SJSA1 (cell line): ENCODE measurements around the gene MAPKAPK2. TPM values are rescaled to one million over a fixed set of nuclear protein-coding genes. Genes with fewer than 3 reads are reported as not detected.

ENCODE experiments used
- DNase-seq, 2 experiments: peaks; one replicate each; pipeline ENCODE4 v3.0.0-alpha.2; 2015 to 2020; ENCODE audit warnings: low spot score in 2 of 2, low read depth in 1 of 2
- H3K27ac ChIP-seq: fragments of 250-450 bp; sonication (Bioruptor Pico); 2 replicates; pipeline ENCODE4 v1.5.1; 2020; ENCODE audit warnings: mild to moderate bottlenecking, moderate library complexity
- H3K27me3 ChIP-seq: fragments of 250-450 bp; sonication (Bioruptor Pico); replicated peaks from 2 replicates; pipeline ENCODE4 v1.5.1; 2020; ENCODE audit warnings: mild to moderate bottlenecking, moderate library complexity
- H3K36me3 ChIP-seq: fragments of 250-450 bp; sonication (Bioruptor Pico); 2 replicates; pipeline ENCODE4 v1.5.1; 2020; ENCODE audit warnings: mild to moderate bottlenecking
- H3K4me1 ChIP-seq: fragments of 250-450 bp; sonication (Bioruptor Pico); replicated peaks from 2 replicates; pipeline ENCODE4 v1.6.1; 2021; ENCODE audit warnings: mild to moderate bottlenecking
- H3K4me3 ChIP-seq: fragments of 250-450 bp; sonication (Bioruptor Pico); 2 replicates; pipeline ENCODE4 v1.5.1; 2020; ENCODE audit warnings: mild to moderate bottlenecking
- H3K9me3 ChIP-seq: fragments of 250-450 bp; sonication (Bioruptor Pico); replicated peaks from 2 replicates; pipeline ENCODE4 v1.5.1; 2020; ENCODE audit warnings: mild to moderate bottlenecking
- total RNA-seq: library from RNA; depleted of rRNA; stranded (reverse); fragments of >200 nt; shearing (Covaris generic); gene quantifications from 2 replicates; pipeline ENCODE4 v1.2.3, GENCODE V29; 2014

MAPKAPK2 gene
- total RNA-seq, 1 experiment from 2014 or later, result 58.6 TPM

- DNase-seq, result no peak
- no peaks in the 10 kb centered on the region for H3K9me3 ChIP-seq
- no peaks in the 10 kb centered on the region for H3K4me1 ChIP-seq
- peaks cover 6% of the 10 kb centered on the region; the same call in 1 of the 2 replicates for H3K27me3 ChIP-seq
- no peaks in the 10 kb centered on the region for H3K36me3 ChIP-seq
- no peak overlapping the region for H3K4me3 ChIP-seq
- H3K27ac ChIP-seq, result no peak overlapping the region
Observed at GRCh38 chr1:206666031-206666561, 18.6 kb upstream of the MAPKAPK2 start.

- H3K9me3 ChIP-seq, result no peaks in the 10 kb centered on the region
- no peak for DNase-seq
- no peak overlapping the region for H3K4me3 ChIP-seq
- H3K4me1 ChIP-seq, result 0 out of 2 replicates have a peak, but pooled peaks cover under 1% of the 10 kb centered on the region
- H3K36me3 ChIP-seq, result no peaks in the 10 kb centered on the region
- peaks cover 6% of the 10 kb centered on the region; the same call in 1 of the 2 replicates for H3K27me3 ChIP-seq
- no peak overlapping the region for H3K27ac ChIP-seq
Observed at GRCh38 chr1:206666954-206667665, 17.6 kb upstream of the MAPKAPK2 start.

GRCh38 chr1:206668351-206668750 lies 16.4 kb upstream of the MAPKAPK2 start:
- no peak overlapping the region for H3K27ac ChIP-seq
- H3K4me3 ChIP-seq, result no peak overlapping the region
- H3K9me3 ChIP-seq, result no peaks in the 10 kb centered on the region
- 0 out of 2 replicates have a peak, but pooled peaks cover 7% of the 10 kb centered on the region for H3K4me1 ChIP-seq
- DNase-seq, result no peak
- H3K27me3 ChIP-seq, result no peaks in the 10 kb centered on the region
- no peaks in the 10 kb centered on the region for H3K36me3 ChIP-seq

DNA sequence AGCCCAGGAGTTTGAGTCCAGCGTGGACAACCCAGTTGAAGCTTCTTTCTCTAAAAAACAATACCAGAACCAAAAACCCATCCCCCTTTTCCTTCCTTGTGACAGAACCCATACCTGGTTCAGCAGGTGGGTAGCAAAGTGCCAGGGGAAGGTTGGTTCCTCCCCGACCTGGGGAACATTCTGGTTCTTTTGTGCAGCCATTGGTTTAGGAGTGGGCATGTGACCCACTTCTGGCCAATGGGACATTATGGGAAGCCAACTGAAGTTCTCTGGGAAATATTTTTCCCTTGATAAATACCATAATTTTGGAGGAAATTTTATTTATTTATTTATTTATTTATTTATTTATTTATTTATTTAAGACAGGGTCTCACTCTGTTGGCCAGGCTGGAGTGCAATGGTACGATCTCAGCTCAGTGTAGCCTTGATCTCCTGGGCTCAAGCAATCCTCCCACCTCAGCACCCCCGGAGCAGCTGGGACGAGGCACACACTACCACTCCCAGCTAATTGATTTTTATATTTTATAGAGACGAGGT lies 15.8 kb upstream of the MAPKAPK2 start:
- Histone ChIP-seq H3K27me3 (no peaks in the 10 kb centered on the region), H3K4me1 (peaks cover 7% of the 10 kb centered on the region; the same call in 1 of the 2 replicates), H3K9me3 (no peaks in the 10 kb centered on the region), H3K27ac (no peak overlapping the region), H3K36me3 (no peaks in the 10 kb centered on the region), H3K4me3 (no peak overlapping the region)
- no peak for DNase-seq

DNA sequence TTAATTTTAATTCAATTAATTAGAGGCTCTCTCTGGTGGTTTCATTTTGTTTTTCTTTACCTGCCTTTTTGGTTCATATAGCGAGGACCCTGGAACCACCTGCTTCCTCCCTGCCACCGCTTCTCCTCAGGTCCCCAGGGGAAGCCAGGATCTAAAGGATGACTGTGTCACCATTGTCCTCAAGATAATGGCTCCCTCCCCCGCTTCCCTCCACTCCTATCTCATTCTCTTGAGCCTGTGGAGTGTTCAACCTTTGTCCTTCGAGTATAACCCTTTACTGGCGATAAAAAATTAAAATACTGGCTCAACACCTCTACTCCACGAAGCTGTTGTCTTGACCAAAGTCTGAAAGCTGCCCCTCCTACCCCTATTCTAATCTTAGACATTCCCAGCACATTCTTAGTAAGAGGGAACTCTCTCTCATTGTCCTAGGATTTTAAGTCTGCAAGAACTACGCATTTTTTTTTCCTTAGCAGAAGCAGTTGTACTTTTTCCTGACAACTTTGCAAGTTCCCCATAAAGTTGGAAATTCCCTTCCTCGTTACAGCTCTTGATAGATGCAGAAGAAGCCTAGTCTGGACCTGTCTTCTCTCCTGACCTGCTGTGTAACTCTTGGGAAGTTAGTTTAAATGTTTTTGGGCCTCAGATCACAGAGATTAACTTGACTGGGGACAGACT lies 12.6 kb upstream of the MAPKAPK2 start:
- Histone ChIP-seq H3K36me3 (no peaks in the 10 kb centered on the region), H3K27me3 (no peaks in the 10 kb centered on the region), H3K4me3 (no peak overlapping the region), H3K4me1 (peaks cover 23% of the 10 kb centered on the region), H3K27ac (no peak overlapping the region), H3K9me3 (no peaks in the 10 kb centered on the region)
- DNase-seq, result no peak

DNA sequence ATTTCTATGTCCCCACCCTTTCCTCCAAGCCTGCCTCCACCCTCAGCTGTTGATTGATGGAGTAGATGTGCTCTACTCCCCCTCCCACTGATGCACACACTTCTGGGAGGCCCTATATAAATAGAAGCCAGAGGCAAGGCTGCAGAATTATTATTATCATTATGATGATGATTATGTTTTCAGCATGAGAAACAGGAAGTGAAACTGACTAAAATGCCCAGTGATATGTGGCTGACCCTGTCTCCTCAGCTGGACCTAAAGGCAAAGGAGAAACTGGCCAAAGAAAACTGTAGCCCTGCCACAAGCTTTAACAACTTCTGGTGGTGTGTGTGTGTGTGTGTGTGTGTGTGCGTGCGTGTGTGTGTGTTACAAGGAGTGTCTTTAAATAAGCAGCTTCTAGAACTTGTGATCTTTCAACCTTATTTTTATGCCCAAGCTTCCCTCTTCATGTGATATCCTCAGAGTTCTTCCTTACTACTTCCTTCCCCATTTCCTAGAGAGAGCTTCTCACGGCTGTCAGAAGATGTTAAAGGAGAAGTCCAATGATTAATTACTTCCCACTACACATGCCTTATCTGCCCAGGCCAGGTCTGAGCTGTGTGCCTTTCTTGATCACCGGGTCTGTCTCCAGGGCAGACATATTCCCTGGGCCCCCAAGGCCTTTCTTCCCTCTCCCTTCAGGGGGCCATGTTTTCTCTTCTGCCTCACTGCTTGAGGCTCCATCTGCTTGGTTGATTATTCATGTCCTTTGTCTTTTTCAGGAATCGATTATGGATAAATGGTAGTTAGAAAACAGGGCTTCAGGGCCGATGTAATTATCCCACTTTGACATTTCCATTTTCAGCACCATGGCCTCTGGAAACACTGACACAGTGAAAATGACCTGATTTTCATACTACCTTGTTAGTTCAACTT lies 11.6 kb upstream of the MAPKAPK2 start:
- H3K36me3 ChIP-seq, result no peaks in the 10 kb centered on the region
- no peaks in the 10 kb centered on the region for H3K27me3 ChIP-seq
- H3K4me1 ChIP-seq, result peaks cover 23% of the 10 kb centered on the region
- H3K9me3 ChIP-seq, result no peaks in the 10 kb centered on the region
- no peak overlapping the region for H3K27ac ChIP-seq
- H3K4me3 ChIP-seq, result no peak overlapping the region
- DNase-seq, result no peak

- H3K27me3 ChIP-seq, result no peaks in the 10 kb centered on the region
- H3K9me3 ChIP-seq, result no peaks in the 10 kb centered on the region
- H3K4me1 ChIP-seq, result peaks cover 23% of the 10 kb centered on the region
- H3K4me3 ChIP-seq, result no peak overlapping the region
- no peaks in the 10 kb centered on the region for H3K36me3 ChIP-seq
- no peak for DNase-seq
- H3K27ac ChIP-seq, result peak overlapping the region; percentile 49
Observed at GRCh38 chr1:206674236-206674635, 10.5 kb upstream of the MAPKAPK2 start.

DNA sequence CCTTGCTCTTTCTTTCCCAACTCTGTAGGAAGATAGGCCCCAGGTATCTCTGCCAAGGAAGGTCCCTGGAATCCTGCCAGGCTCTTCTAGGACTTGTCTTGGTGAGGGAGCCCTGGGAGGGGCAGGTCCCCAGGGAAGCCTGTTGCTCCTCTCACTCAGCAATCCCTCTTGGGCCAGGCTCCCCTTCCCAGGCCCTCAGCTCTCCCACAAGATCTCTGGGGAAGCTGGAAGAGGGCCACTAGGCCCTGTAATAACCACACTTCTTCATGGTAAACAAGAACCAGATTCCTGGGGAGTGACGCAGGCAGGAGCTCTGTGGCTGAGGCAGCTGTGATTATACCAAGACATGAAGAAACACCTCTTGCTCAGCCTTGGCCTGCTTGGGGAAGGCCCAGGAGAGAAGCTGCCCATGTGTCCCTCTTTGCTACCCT lies 9.9 kb upstream of the MAPKAPK2 start:
- Histone ChIP-seq H3K9me3 (no peaks in the 10 kb centered on the region), H3K36me3 (no peaks in the 10 kb centered on the region), H3K4me3 (no peak overlapping the region), H3K4me1 (peaks cover 23% of the 10 kb centered on the region), H3K27me3 (no peaks in the 10 kb centered on the region), H3K27ac (peak overlapping the region; percentile 49)
- DNase-seq, result peak; percentile 92

GRCh38 chr1:206676499-206676898 lies 8.2 kb upstream of the MAPKAPK2 start:
- Histone ChIP-seq H3K36me3 (no peaks in the 10 kb centered on the region), H3K27ac (no peak overlapping the region), H3K4me1 (peaks cover 23% of the 10 kb centered on the region), H3K4me3 (no peak overlapping the region), H3K27me3 (no peaks in the 10 kb centered on the region), H3K9me3 (no peaks in the 10 kb centered on the region)
- DNase-seq, result no peak

DNA sequence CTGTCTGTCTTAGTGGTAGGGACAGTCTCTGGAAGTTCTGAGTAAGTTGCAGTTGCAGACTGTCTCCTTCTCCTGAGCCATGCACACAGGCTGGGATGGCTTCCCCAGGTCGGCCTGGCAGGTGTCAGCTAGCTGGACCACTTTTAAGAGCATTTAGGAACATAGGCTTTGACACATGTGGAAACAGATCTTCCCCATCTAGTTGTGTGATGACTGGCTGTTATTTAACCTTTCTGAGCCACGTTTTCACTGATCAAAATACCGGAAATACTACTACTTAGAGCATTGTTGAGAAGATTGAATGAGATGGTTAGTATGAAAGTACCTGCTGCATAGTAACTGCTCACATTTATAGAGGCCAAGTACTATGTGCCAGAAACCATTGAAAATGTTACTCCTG lies 6.2 kb upstream of the MAPKAPK2 start:
- no peak for DNase-seq
- Histone ChIP-seq H3K27ac (no peak overlapping the region), H3K4me3 (no peak overlapping the region), H3K36me3 (no peaks in the 10 kb centered on the region), H3K4me1 (peaks cover 16% of the 10 kb centered on the region), H3K9me3 (no peaks in the 10 kb centered on the region), H3K27me3 (no peaks in the 10 kb centered on the region)

DNA sequence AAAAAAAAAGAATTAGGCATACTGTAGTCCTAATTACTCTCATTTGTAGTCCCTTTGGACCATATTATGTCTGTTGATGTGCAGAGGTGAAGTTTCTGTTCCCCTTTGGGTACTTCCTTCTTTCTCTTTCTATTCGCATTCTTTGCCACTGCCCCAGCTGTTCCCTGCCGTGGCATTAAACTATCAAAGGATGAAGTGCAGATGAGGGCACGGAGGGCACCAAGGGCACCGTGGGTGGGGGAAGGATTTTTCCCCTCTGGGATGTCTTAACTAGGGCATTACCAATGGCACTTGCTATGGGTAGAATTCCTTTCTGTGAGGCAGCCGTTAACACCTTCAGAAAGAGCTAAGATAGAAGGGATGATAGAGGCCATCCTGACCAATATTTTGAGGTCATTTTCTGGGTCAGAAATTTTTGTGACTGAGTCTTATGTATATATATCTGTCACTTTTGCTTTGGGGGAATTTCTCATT lies 4.9 kb upstream of the MAPKAPK2 start:
- no peak for DNase-seq
- Histone ChIP-seq H3K4me3 (no peak overlapping the region), H3K4me1 (peaks cover 13% of the 10 kb centered on the region)

DNA sequence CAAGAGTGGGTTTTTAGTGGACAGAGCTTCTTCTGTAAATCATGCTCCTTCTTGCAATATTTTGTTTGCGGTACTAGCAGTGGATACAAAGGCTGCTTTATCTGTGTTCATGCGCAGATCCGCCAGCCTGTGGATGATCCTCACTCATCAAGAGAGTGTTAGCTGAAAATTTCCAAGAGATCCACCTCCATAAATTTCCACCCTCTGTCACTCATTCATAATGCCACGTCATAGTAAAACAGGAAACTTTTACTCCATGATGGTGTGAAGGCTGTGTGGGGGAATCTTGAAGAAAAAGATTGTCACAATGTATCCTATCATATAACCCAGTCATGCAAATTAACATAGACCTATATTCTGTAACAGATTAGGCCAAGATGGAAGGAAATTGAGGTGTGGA lies 4.4 kb upstream of the MAPKAPK2 start:
- H3K36me3 ChIP-seq, result no peaks in the 10 kb centered on the region
- DNase-seq, result no peak
- H3K4me3 ChIP-seq, result no peak overlapping the region
- H3K4me1 ChIP-seq, result peaks cover 8% of the 10 kb centered on the region
- H3K27me3 ChIP-seq, result no peaks in the 10 kb centered on the region
- no peak overlapping the region for H3K27ac ChIP-seq
- no peaks in the 10 kb centered on the region for H3K9me3 ChIP-seq

More for the DNA sequence above, 4.9 kb upstream of the MAPKAPK2 start:
- H3K27me3 ChIP-seq, result no peaks in the 10 kb centered on the region
- H3K36me3 ChIP-seq, result no peaks in the 10 kb centered on the region
- no peaks in the 10 kb centered on the region for H3K9me3 ChIP-seq
- H3K27ac ChIP-seq, result no peak overlapping the region

DNA sequence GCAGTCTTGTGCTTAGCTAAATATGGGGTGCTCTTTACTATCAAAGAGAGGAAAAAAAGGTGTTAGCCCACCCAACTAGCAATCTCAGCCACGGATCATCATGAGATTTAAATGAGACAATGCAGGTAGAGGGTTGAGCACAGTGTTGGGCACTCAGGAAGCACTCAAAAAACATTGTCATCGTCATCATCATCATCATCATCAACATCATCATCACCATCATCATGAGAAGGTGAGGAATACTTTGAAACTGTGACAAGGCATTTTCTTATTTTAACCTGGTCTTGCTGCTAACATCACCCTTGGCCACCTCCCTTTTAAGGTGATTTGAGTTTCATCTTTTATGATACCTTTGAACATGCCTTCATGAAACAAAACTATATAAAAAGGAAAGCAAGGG lies 3.3 kb upstream of the MAPKAPK2 start:
- H3K4me1 ChIP-seq, result peaks cover 4% of the 10 kb centered on the region; the same call in 1 of the 2 replicates
- no peak for DNase-seq
- H3K27me3 ChIP-seq, result no peaks in the 10 kb centered on the region
- H3K36me3 ChIP-seq, result peaks cover 8% of the 10 kb centered on the region
- H3K4me3 ChIP-seq, result no peak overlapping the region
- H3K27ac ChIP-seq, result no peak overlapping the region
- no peaks in the 10 kb centered on the region for H3K9me3 ChIP-seq
